Endothelial cell of umbilical vein (primary cell): ENCODE data around the gene KRTAP6-1. TPM values are rescaled to one million over a fixed set of nuclear protein-coding genes. Genes with fewer than 3 reads are reported as not detected.

Experiments used
- BruUV-seq: library from RNA; stranded (reverse); fragments of 400-500 nt; replicated peaks from 2 replicates; lab custom pipeline; 2021; lab: Mats Ljungman, UMichigan
- CTCF ChIA-PET: fragments of 300-600, 350-600 bp; sonication (Branson Sonifier 250); formaldehyde crosslinking; loops from one replicate; lab custom pipeline; 2021; ENCODE audit warnings: antibody characterized with exemption, inconsistent platforms; lab: Charles Lee
- POLR2A ChIA-PET: fragments of 300-600, 350-600 bp; sonication (Branson Sonifier 250); formaldehyde crosslinking; loops from one replicate; lab custom pipeline; 2021; ENCODE audit warnings: antibody characterized with exemption, inconsistent platforms; lab: Charles Lee
- DNase-seq: peaks from one replicate; pipeline ENCODE4 v3.0.0-alpha.2; 2011; ENCODE audit warnings: low read depth, low spot score
- FAIRE-seq: peaks from 2 replicates; lab custom pipeline; 2011; peaks lifted over from hg19 to GRCh38; lab: Jason Lieb, UNC
- H2AFZ ChIP-seq: 2 replicates; pipeline ENCODE4 v1.6.0; 2012; ENCODE audit warnings: low read depth, low read length, control low read depth, inconsistent platforms
- H3K27ac ChIP-seq: 2 replicates; pipeline ENCODE4 v1.5.1; 2011; ENCODE audit warnings: low read depth, mild to moderate bottlenecking, control low read depth, low read length, moderate library complexity; ENCODE audit not compliant: insufficient read depth
- H3K27me3 ChIP-seq, 2 experiments: 2 replicates each; pipeline versions ENCODE4 v1.6.0 to v1.6.1; 2011; ENCODE audit warnings: low read length in 2 of 2, mixed read lengths in 1 of 2; ENCODE audit not compliant: control insufficient read depth in 2 of 2, insufficient read depth in 2 of 2
- H3K36me3 ChIP-seq, 2 experiments: 2 replicates in 1 of 2; 3 replicates in 1 of 2; pipeline ENCODE4 v1.5.1; 2011; ENCODE audit warnings: low read length in 2 of 2, mild to moderate bottlenecking in 1 of 2, moderate library complexity in 1 of 2; ENCODE audit not compliant: control insufficient read depth in 2 of 2, insufficient read depth in 2 of 2; ENCODE audit errors: extremely low read depth in 1 of 2
- H3K4me1 ChIP-seq: 3 replicates; pipeline ENCODE4 v1.5.1; 2011; ENCODE audit warnings: mild to moderate bottlenecking, low read length; ENCODE audit not compliant: control insufficient read depth, insufficient read depth; ENCODE audit errors: extremely low read depth
- H3K4me2 ChIP-seq: 2 replicates; pipeline ENCODE4 v1.6.1; 2011; ENCODE audit warnings: low read length, control low read depth, mixed read lengths; ENCODE audit not compliant: insufficient read depth
- H3K4me3 ChIP-seq, 3 experiments: fragments of 200-600 bp in 1 of 3; sonication (generic), shearing (Covaris generic) in 1 of 3; replicated peaks in 1 of 3; 2 replicates each; pipeline ENCODE4 v1.5.1; 2011 to 2016; ENCODE audit warnings: control low read depth in 3 of 3, low read length in 3 of 3, mild to moderate bottlenecking in 2 of 3, inconsistent platforms in 1 of 3, low read depth in 1 of 3, moderate library complexity in 1 of 3; ENCODE audit not compliant: insufficient read depth in 1 of 3
- H3K79me2 ChIP-seq: 2 replicates; pipeline ENCODE4 v1.6.0; 2012; ENCODE audit warnings: low read length, inconsistent platforms; ENCODE audit not compliant: control insufficient read depth, insufficient read depth
- H3K9ac ChIP-seq: replicated peaks from 2 replicates; pipeline ENCODE3; 2011; ENCODE audit warnings: low read length, control low read depth; ENCODE audit not compliant: insufficient read depth; ENCODE audit errors: extremely low read depth
- H3K9me1 ChIP-seq: replicated peaks from 3 replicates; pipeline ENCODE4 v1.6.0; 2011; ENCODE audit warnings: mild to moderate bottlenecking, low read length; ENCODE audit not compliant: control insufficient read depth, insufficient read depth; ENCODE audit errors: extremely low read depth
- H3K9me3 ChIP-seq: replicated peaks from 2 replicates; pipeline ENCODE4 v1.5.1; 2012; ENCODE audit warnings: low read length, inconsistent platforms; ENCODE audit not compliant: control insufficient read depth, insufficient read depth
- H4K20me1 ChIP-seq: replicated peaks from 2 replicates; pipeline ENCODE3; 2011; ENCODE audit warnings: mild to moderate bottlenecking, low read length; ENCODE audit not compliant: control insufficient read depth, insufficient read depth; ENCODE audit errors: extremely low read depth
- CTCF ChIP-seq, 2 donors: IDR thresholded peaks; 1 replicate in 1 of 2; 2 replicates in 1 of 2; pipeline ENCODE4 v1.5.1; 2011; ENCODE audit warnings: low read length in 2 of 2, mild to moderate bottlenecking in 2 of 2, moderate library complexity in 2 of 2, control low read depth in 1 of 2, inconsistent platforms in 1 of 2, low read depth in 1 of 2; ENCODE audit not compliant: insufficient read depth in 1 of 2; ENCODE audit errors: extremely low read depth in 1 of 2
- EZH2 ChIP-seq: IDR thresholded peaks from 2 replicates; pipeline ENCODE4 v1.6.1; 2012; ENCODE audit warnings: borderline replicate concordance, low read depth, mild to moderate bottlenecking, moderate library complexity, low read length, inconsistent platforms; ENCODE audit not compliant: severe bottlenecking
- FOS ChIP-seq: IDR thresholded peaks from 2 replicates; pipeline ENCODE4 v1.6.1; 2011; ENCODE audit warnings: mild to moderate bottlenecking, low read length, moderate library complexity, borderline replicate concordance; ENCODE audit not compliant: insufficient read depth
- GATA2 ChIP-seq: IDR thresholded peaks from 2 replicates; pipeline ENCODE4 v1.7.0; 2011; ENCODE audit warnings: low read depth, mild to moderate bottlenecking, moderate library complexity, mixed read lengths, low read length; ENCODE audit not compliant: insufficient read length, insufficient read depth
- JUN ChIP-seq: IDR thresholded peaks from 2 replicates; pipeline ENCODE4 v1.6.1; 2011; ENCODE audit warnings: borderline replicate concordance, low read depth; ENCODE audit not compliant: insufficient read length, insufficient read depth
- MYC ChIP-seq: IDR thresholded peaks from one replicate; pipeline ENCODE4 v1.6.1; 2011; ENCODE audit warnings: mild to moderate bottlenecking, low read depth, low read length
- POLR2A ChIP-seq: IDR thresholded peaks from 2 replicates; pipeline ENCODE4 v1.6.1; 2012; ENCODE audit warnings: low read depth, mild to moderate bottlenecking, control low read depth, low read length
- dilution Hi-C: fragments of 300-500 bp; cut with MboI; formaldehyde crosslinking; loops from one replicate; pipeline ENCODE4 v1.15.0; 2019; ENCODE audit warnings: low sequenced_read_pairs; ENCODE audit not compliant: extremely low pct_ligation_motif_present
- intact Hi-C: fragments of 100-400 bp; cut with micrococcal nuclease; formaldehyde crosslinking; loops from one replicate; pipeline ENCODE4 v1.10.0; 2022
- polyA plus RNA-seq, 4 experiments: library from polyadenylated mRNA; depleted of rRNA in 3 of 4; stranded (reverse) in 3 of 4; unstranded in 1 of 4; fragments of >200 nt; gene quantifications; 2 replicates each; pipeline versions ENCODE4 v1.2.1 to v1.2.3, GENCODE V29; 2011 to 2012; ENCODE audit warnings: missing spikeins in 1 of 4
- total RNA-seq: library from RNA; stranded (reverse); gene quantifications from 2 replicates; pipeline ENCODE4 v1.2.3, GENCODE V29; 2021

KRTAP6-1 gene
- total and polyA plus RNA-seq, 2 donors (not counting 3 experiments of a cell fraction or from before 2014, with no cell fraction given): not detected

GRCh38 chr21:30590297-30590696 lies 23.4 kb downstream of the KRTAP6-1 start, which contains the start of gene KRTAP22-2:
Gene KRTAP22-2 (minus strand): TSS chr21:30590397.
- TF ChIP-seq POLR2A: no peak
- TF ChIP-seq FOS: no peak
- TF ChIP-seq CTCF (IDR thresholded peaks at IDR 0.05; ENCODE audit: extremely low read depth in 1 of 2, insufficient read depth in 1 of 2, low read depth in 1 of 2, low read length in 2 of 2): no peak
- no peak for TF ChIP-seq MYC
- TF ChIP-seq JUN: no peak
- TF ChIP-seq GATA2: no peak
- no peak for TF ChIP-seq EZH2
- H3K9me3 ChIP-seq: peaks cover 6% of the 10 kb centered on the region
- H3K4me1 ChIP-seq: no peaks in the 10 kb centered on the region
- H3K27me3 ChIP-seq: no peaks in the 10 kb centered on the region
- H2AFZ ChIP-seq: no peak within 1 kb of the TSS
- no peaks in the 10 kb centered on the region for H3K9me1 ChIP-seq
- ChIA-PET CTCF (no interaction called here), POLR2A (no interaction called here)
- H4K20me1 ChIP-seq: no peaks in the 10 kb centered on the region
- intact Hi-C loops (no loop called here), dilution Hi-C loops (no loop called here)
- FAIRE-seq (no peak), DNase-seq (no peak)
- H3K27ac ChIP-seq: no peak within 1 kb of the TSS
- H3K79me2 ChIP-seq: no peaks in the 10 kb centered on the region
- no TSS peak for BruUV-seq
- H3K4me3 ChIP-seq: no peak within 1 kb of the TSS
- H3K36me3 ChIP-seq: no peaks in the 10 kb centered on the region
- H3K9ac ChIP-seq: no peak within 1 kb of the TSS
- no peak within 1 kb of the TSS for H3K4me2 ChIP-seq
